Stimulated activated CD8-positive, alpha-beta memory T cell treated with anti-CD3 and anti-CD28 coated beads, Interleukin-4, amount 100 ng/mL, for 1 hour (primary cell): ENCODE results near the gene C1orf116.
"Not testable (repeated sequence)": the region's sequence is repeated elsewhere in the genome, so short reads cannot be mapped to it uniquely, and the experiment has no call there.

Experiments used
- DNase-seq, 2 donors: peaks; one replicate each; pipeline ENCODE4 v3.0.0-alpha.2; 2020; ENCODE audit warnings: low read depth in 2 of 2, low spot score in 1 of 2

Gene C1orf116

DNA sequence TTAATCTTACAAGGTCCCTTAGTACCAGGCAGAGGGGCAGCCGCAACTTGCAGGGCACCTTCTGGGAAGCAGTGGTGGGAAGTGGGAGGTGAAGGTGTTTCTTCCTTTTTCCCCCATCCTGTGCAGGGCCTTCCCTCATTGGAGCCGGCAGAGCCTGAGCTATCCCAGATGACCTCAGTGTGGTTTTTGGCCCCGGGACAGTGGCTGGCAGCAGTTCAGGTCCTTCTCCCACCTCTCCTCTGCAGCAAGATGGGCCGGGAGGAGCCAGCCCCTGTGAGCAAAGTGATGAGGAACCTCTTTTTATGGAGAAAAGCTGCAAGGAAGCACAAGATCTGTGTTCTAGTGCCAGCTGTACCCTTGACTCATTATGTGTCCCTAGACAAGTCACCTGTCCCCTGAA is 27.3 kb upstream of the C1orf116 start:
- DNase-seq: no peak

DNA sequence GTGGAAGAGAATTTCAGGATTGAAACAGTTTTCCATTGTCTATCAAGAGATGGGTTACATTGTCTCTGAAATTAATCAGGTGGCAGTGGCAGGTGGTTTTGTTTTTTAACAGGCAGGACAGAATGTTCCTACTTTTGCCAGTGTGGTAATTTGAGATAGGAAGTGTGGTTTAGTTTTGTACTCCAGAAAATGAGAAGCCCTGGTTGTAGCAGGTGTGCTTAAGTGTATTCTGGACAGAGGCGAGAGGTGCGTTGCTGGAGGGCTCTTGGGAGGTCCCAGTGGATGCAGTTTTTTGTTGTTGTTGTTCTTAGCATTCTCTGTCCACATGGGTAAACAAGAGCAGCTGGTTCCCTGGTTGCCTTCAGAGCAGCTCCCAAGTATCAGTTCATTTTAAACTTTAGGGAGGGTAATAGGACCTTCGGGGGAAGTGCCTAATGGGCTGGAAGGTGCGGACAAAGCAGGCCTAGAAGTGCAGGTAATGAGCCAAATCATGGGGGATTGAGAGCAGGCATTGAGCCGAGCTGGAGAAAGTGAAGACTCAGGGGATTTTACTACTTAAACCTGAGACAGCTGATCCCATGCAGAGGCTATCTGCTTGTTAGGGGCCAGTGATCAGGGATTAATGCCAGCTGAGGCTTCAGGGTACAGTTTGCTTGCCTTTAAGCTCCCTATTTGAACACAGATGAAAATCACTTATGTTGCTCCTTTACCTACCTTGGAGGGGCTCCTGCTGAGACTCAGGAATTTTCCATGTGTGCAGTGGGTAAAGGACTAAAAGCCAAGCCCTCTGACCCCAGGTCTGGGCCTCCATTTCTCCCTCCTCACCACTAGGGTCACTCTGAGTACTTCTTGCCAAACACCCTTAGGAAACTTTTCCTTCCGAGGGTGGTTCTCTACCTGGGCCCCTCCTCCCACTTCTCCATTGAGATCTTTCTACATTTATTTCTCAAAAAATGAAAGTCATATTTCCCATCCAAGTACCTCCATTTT is 26.6 kb upstream of the C1orf116 start:
- DNase-seq: no peak

DNA sequence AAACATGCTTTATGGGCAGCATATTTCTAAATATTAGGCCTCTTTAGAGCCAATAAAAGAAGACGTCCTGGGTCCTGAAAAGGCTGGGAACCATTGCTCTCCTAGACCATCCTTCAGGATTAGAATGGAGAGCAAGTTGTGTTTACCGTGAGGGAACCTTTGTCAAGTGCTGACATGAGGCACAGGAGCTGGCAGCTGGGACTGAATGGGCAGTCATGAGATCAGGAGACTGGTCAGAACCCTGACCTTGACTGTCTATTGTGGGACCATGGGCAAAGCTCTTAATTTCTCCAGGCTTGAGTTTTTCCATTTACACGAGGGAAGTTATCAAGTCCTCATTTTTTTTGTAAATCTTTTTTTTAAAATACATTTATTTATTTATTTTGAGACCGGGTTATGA is 25.7 kb upstream of the C1orf116 start:
- DNase-seq: no peak

DNA sequence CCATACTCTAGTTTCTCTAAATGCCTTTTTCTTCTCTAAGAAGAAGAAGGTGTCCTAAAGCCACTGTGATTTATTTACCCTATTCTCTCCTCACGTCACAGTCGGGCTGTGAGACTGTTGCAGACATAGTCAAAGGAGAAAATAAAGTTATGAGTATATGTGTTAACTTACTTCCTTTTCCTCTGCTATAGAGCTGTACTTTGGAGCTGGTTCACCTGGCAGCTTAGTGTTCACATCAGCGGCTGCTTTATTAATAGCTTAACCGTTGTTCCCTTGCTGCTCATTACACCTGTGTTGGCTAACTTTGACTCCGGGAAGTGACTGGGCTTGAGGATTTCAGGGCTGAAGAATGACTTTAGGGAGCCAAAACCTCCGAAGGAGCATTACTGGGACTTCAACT is 24.1 kb upstream of the C1orf116 start:
- DNase-seq: no peak

DNA sequence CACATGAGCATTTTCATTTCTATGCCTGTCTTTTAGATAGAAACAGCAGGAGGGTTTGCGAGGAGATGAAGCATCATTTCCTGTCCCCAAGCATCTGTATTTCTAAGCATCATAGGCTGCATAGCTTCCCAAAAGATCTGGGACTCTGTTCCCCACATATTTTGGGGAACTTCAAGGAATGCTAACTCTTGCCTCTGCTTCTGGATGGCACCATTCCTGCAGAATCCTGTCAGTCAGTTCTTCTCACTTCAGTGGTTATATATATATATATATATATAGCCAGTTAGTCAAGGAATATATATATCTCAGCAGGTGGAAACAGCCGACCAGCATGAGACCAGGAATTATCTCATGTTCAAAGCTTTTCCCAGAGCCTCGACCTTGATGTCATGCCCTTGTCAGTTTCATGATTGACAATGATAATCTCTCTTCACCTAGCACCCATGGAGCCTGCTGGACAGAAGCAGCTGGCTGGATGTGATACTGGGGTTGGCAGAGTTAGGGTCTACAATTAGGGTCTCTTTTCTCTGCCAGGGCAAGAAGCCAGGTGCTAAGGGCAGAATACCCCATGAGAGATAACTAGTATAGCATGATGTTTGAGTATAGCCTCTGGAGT is 22.9 kb upstream of the C1orf116 start:
- DNase-seq: no peak

DNA sequence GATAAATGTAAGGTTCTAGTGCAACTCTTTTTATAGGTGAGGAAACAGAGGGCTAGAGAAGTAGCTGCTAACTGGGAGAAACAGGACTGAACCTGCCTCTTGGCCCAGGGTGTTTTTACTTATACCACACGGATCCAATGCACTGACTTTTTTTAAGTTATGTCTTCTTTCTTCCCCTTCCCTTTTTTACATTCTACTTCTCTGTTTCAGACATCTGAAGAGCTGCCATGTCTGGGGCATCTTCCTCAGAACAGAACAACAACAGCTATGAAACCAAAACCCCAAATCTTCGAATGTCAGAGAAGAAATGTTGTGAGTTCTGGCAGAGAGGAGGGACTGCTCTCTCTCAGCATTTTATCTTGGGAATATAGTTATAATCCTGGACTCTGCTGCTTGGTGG is 21.9 kb upstream of the C1orf116 start:
- DNase-seq: no peak

DNA sequence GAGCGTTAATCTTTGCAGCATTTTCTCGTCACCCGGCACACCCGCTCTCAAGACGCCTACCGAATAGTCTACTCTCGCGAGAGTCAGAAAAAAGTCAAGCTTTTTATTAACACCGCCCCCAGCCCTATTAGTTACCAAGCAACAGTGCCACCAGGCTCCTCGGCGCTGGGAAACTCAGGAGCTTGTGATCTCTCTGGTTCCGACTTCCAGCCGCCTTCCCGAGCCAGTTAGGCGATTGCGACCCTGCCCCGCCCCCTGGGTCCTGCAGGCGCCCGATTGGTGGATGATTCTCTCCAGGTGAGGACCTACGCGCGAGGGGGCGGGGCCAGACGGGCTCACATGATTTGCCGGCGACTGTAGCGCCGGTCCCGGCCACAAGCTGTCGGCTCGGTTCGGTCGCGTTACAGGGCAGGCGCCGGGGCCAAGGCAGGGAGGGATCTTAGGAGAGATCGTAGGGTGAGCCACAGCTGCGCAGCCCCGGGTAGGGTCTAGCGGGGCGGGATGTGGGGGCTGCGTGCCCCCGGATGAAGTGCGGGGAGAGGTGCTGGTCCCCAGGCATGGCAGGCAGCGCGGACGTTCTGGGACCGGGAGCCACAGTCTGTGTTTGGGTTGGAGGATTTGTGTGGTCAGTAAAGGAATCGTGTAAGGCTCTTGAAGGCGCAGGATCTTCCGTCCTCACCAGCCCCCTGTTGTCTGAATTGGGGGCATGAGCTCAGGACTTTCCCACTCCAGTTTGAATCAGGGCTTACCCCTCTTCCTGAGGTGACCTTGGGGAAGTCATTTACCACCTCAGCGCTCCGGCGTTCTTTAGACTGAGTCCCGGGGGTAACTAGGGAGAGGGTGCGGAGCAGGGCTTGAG is 20.6 kb upstream of the C1orf116 start, which contains the start of gene PFKFB2:
Gene PFKFB2, plus strand, starts transcription at position 365 of the 859 bp plus-strand sequence. CDS start 1,443 bp downstream, outside the sequence.
- DNase-seq: peak; percentile 84 to 91

DNA sequence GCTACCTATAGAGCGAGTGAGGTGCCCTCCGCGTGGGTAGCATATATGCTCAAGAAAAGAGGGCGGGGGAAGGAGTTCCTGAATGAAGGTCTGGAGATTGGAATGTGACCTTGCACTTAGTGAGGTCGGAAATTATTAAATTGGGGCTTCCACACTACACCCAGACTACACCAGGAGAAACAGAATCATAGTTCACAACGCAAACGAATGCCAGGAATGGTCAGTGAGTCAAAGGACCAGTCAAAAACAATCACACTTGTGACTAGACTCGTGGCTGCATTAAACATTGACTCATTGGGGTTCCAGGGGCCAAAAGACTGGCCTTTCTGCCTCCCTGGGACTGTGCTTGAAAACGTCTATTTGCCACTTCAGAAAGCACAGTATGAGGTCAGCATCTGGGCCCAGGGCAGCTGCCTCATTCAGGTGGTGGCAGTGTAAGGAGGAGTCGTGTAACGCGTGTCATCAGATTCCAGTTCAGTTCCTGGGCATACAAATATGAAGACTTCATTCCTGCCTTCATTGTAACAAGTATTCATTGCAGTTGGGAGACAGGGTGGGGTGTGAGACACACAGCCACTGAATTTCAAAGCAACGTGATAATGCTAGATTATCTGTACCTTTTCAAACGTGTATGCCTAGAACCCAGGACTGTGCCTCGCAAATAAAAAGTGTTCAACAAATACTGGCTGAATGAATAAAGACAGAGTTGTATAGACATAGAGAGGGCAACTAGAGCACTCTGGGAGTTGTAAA is 18.8 kb upstream of the C1orf116 start, which contains the start of gene YOD1:
Gene YOD1, minus strand, starts transcription at position 18 of the 753 bp plus-strand sequence. CDS start 178 bp downstream, outside the sequence.
- no peak for DNase-seq

DNA sequence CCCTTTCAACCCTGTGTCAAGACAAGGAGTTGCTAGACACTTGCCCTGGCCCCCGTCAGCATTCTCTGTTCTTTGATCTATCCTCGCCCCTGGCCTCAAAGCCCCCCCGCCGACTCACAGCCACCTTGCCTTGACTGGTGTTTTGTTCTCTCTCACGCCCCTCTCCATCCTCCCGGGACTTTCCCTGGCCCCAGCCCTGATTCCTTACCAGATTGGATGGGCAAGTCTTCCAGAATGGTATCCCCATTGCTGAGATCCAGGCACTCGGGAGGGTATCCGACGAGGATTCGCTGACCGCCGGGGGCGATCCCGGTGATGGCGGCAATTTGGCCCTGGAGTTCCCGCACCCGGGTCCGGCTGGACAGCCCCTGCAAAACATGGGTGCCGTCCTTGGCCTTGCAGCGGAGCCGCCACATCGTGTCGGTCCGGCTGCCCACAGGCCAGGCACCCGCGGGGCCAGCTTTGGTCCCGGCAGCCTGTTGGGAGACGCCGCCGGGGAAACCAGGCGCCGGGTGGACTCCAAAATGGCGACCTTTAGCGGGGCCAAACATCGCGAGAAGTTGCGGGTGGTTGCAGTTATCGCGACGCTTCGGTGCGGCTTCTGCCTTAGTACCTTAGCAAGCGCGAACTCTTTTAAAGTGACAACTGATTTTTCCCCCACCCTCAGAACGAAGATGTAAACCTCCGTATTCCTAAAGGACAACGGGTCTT is 18.1 kb upstream of the C1orf116 start:
- peak; percentile 76 to 78 for DNase-seq

DNA sequence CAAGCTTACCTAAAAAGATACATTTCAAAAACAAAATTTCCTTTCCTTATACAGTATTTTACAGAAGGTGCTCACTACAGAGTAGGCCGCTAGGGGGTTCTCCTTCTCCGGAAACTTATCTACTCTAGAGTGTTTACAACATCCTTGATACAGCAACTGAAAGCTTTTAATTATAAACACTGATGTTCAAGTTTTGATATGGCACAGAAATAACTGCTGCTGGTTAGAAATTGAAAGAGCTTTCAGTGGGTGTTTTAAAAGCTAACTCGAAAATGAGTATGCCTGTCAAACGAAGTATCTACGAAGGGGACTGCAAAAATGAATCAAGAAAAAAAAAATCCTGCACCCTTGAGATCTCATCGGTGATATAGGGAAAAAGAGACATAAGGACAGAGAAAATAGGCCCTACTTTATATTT is 17.4 kb upstream of the C1orf116 start:
- DNase-seq: peak in 1 of 2 donors; percentile 16

DNA sequence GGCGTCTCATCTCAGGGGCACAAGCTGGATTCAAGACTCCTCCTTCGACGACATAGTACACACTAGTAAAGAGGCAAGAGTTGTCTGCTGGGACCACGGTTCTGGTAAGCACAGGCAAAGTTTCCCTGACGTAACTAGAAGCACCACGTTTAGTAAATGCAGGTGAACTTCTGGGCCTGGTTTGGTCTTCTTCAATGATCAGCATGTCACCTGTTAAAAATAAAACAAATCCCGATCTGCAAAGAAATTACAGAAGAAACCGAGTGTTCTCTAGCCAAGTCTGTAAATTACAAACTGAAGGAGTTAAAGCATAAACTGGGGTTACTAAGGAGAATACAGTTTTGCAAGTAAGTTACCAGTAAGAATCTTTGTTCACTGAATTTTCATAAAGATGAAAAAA is 17.0 kb upstream of the C1orf116 start:
- no peak for DNase-seq

DNA sequence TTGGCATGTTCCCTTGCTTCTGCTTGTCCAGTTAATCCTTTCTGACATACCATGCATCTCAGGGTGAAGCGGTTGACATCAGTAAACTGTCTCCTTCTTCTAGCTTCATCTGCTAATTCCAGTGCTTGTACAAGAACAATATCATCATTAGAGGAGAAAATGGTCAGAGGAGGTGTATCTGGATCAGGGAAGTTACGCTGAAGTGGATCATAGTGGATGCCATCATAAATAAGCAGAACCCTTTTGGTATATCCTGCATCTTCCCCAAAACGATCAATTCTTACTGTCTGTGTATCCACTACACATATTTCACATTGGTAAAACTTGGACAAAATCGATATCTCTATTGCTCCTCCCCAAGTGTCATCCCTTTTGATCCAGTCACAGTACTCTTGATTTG is 16.5 kb upstream of the C1orf116 start:
- DNase-seq: no peak

DNA sequence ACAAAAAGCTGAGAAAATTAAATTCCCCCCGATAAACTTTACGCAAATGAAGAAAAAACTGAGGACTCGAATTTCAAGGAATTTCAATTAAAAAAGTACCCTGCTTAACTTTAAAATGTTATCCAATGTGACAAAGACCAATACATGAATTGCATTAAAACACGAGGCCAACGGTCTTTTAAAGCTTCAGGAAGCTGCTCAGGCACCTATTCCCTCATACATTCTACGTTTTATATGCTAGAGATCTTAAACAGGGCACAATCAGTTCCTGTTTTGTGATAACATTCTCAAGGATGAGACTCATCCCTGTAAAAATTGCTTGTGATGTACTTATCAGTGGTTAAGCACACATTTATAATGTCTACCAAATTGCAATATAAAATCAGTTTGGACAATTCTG is 15.5 kb upstream of the C1orf116 start:
- no peak for DNase-seq

DNA sequence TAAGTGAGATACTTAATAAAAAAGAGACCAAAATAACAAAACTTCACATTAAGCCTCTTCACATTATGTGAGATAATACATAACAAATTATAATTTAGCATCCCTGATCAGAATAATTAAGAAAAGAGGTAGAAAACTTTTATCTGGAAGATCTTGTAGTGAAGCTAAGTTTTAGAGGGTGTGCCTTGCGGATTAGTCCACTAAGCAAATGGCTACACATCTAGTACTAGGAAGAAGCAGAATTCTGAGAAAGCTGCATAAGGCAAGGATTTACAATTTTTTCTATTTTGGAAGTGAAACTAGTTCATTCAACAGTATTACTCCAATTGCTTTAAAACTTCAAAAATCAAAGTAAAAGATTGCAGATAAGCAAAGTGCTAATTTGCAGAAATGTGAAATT is 14.9 kb upstream of the C1orf116 start:
- DNase-seq: no peak

DNA sequence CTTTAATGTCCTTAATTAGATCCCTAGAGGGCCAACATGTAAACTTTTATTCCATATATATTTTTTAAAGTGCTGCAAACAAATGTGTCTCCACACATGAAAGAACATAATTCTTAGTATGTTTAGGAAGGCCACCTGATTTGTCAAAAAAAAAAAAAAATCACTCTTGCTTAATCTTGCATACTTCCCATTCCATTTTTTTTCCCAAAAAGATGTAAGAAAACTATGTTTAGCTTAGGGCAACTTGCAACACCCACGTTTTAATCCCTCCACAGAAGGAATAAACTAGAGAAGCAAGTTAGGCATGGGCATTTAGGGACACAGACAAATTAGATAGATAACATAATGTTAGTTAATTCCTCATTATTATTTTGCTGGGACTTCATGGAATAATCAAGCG is 12.9 kb upstream of the C1orf116 start:
- DNase-seq: no peak

DNA sequence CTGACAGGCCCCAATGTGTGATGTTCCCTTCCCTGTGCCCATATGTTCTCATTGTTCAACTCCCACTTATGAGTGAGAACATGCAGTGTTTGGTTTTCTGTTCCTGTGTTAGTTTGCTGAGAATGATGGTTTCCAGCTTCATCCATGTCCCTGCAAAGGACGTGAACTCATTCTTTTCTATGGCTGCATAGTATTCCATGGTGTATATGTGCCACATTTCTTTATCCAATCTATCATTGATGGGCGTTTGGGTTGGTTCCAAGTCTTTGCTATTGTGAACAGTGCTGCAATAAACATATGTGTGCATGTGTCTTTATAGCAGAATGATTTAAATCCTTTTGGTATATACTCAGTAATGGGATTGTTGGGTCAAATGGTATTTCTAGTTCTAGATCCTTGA is 8.8 kb upstream of the C1orf116 start:
- not testable (repeated sequence) for DNase-seq

DNA sequence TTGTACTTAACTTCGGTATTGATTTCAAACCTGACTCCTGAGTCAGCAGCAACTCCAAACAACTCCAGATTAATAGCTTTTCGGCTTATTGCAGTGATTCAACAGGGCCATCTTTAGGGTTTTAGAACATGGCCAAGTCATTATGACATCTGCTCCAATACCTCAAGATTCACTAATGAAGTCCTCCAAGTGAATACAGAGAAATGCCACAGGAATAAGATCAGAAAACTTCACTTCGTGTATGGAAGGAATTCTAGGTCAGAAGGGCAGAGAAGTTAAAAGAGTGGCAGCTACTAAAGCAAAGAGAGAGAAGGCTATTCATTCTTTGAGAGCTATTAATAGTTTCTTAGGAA is 7.6 kb upstream of the C1orf116 start:
- no peak for DNase-seq

DNA sequence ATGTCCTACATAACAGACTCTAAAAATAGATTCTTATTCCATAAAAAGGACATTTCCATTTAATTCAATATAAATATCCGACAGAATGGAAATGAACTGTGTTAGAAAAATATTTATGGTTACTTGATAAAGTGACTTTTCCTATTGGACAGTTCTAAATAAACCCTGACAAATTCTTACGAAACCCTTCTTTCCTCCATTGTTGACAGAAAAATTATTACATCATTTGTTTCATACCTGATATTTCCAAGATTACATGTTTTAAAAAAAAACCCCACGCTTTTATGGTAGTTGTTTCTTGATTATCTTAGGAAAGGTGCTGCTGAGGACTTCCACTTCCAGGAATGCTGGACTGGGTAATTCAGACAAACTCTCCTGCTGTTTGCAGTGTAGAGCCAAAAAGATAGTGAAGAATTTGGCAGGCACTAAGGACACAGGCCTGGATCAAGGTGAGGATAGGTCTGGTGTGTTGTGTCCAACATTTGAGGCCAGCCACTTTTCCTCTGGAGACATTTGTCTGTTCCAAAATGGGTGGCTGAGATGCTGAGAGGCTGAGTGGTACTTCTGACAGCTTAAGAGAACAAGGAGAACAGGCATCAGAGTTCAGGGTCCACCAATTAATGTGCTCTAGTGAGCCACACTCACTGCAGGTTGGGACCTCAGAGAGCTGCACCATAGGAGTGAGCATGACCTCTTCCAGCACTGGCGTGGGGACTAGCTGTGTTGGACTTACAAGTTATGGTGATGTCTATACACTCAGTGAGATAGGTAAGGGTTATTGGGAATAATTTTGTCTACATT is 7.0 kb upstream of the C1orf116 start:
- no peak for DNase-seq

DNA sequence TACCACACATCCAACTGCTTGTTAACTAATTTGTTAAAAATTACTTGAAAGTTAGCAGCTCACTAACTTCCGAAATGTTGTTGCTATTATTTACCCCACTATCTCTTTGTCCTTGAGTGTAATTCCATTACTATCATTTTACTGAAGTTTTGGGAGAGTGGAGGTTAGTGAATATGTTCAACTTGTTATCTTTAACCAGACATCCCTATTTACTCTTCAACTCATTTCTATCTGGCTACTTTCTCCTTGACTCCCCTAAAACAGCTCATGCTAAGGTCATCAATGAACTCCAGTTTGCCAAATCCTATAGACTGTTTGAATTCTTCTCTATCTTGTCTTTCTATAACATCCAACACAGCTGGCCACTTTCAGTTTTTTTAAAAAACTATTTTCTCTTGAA is 4.3 kb upstream of the C1orf116 start:
- DNase-seq: no peak
